Central memory CD8-positive, alpha-beta T cell (primary cell): ENCODE results near the gene NRXN3.
"Not testable (repeated sequence)": the region's sequence is repeated elsewhere in the genome, so short reads cannot be mapped to it uniquely, and the experiment has no call there.

Experiments used
- ATAC-seq: fragments of 150-1000 bp; cut with Tn5 transposase; replicated peaks from 2 replicates; pipeline ENCODE4 v1.10.0; 2022; ENCODE audit warnings: mild to moderate bottlenecking, moderate FRiP score, moderate number of reproducible peaks; ENCODE audit not compliant: poor library complexity, severe bottlenecking; ENCODE audit errors: extremely low read depth
- DNase-seq, 2 donors: peaks; one replicate each; pipeline ENCODE4 v3.0.0; 2021; ENCODE audit warnings: low spot score in 2 of 2
- H3K27ac Mint-ChIP-seq: one replicate; pipeline ENCODE4 v1.8.0; 2022; ENCODE audit warnings: low read depth, mild to moderate bottlenecking, moderate library complexity, mixed read lengths
- H3K27me3 Mint-ChIP-seq: one replicate; pipeline ENCODE4 v1.8.0; 2022; ENCODE audit warnings: mixed read lengths
- H3K36me3 Mint-ChIP-seq: one replicate; pipeline ENCODE4 v1.8.0; 2022; ENCODE audit warnings: mild to moderate bottlenecking, moderate library complexity, mixed read lengths; ENCODE audit not compliant: insufficient read depth
- H3K4me1 Mint-ChIP-seq: one replicate; pipeline ENCODE4 v1.8.0; 2022; ENCODE audit warnings: mixed read lengths
- H3K4me3 Mint-ChIP-seq: one replicate; pipeline ENCODE4 v1.8.0; 2022; ENCODE audit warnings: mild to moderate bottlenecking, moderate library complexity, mixed read lengths
- H3K9me3 Mint-ChIP-seq: one replicate; pipeline ENCODE4 v1.8.0; 2022; ENCODE audit warnings: mixed read lengths

NRXN3 gene

DNA sequence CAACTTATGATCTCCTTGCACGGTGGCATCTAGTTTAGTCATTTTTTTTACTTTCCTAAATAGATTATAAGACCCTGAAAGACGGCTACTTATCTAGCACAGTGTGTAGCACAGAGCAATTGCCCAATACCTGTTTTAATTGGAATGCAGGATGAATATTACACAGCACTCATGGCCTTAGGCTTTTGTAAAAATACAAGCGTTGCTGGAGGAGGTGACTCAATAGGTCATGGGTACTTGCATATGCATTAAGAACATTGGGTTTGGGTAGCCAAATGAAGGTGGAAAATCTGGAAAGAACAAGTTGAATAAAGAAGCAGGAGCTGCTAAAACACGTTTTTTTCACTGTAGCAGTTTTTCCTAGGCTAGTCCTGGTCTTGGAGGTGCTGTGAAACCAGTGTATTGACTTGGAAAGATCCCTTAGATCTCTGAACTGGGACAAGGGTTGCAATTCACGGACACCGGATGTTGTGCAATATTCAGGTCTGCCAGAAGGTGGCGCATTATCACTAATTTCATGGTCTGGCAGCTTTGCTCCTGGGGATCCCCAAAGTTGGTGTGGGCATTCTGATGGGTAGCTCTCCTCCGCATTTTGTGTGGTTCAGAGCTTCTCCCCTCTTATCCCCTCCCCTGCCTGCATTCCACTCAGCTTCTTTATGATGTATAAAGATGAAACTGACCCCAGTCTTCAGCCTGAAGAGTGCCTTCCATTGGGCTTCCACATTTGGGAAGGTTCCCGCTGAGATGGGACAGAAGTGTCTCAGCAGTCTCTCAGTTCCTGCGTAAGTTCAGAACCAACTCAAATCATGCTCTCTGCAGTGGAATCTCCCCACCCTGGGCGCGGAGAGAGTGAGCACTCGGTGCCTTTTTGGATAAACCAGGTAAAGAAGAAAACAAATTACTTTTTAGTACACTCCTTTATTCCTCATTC lies 278.3 kb downstream of the NRXN3 start:
- Mint-ChIP-seq H3K4me1 (no peaks in the 10 kb centered on the region), H3K9me3 (no peaks in the 10 kb centered on the region), H3K36me3 (no peaks in the 10 kb centered on the region), H3K4me3 (no peak overlapping the region), H3K27me3 (no peaks in the 10 kb centered on the region), H3K27ac (no peak overlapping the region)
- ATAC-seq (no peak), DNase-seq (no peak)

DNA sequence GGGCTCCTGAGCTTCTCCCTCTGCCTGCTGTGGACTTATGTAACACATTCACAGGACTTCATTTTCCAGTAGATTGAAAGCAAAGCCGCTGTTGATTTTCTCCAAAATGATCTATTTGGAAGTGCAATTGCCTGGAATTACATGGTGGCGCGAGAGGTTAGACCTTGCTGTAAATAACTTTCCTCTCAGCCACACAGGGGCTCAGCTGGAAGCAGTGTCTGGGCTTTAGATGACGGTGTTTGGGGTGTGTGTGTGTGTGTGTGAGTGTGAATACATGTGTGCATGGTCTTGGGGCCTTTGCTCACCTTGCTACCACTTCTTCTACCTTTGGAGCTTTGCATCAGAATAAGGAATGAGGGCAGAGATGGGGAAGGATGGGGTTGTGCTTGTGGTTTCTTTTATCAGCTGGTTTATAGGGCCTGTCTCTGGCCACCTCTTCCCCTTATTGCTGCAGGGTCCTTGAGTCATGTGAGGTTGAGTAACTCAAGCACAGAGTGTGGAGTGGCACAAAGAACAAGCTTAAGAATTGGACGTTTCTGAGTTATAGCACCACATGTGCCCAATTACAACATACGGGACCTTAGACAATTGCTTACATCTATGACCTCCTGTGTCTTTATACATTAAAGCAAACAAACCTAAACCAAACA lies 280.6 kb downstream of the NRXN3 start:
- DNase-seq (no peak), ATAC-seq (no peak)
- Mint-ChIP-seq H3K27me3 (no peaks in the 10 kb centered on the region), H3K36me3 (no peaks in the 10 kb centered on the region), H3K4me3 (no peak overlapping the region), H3K9me3 (no peaks in the 10 kb centered on the region), H3K4me1 (no peaks in the 10 kb centered on the region), H3K27ac (no peak overlapping the region)

- no peak for DNase-seq
- Mint-ChIP-seq H3K36me3 (no peaks in the 10 kb centered on the region), H3K4me3 (no peak overlapping the region), H3K4me1 (no peaks in the 10 kb centered on the region), H3K27ac (no peak overlapping the region), H3K27me3 (no peaks in the 10 kb centered on the region), H3K9me3 (no peaks in the 10 kb centered on the region)
- ATAC-seq, result no peak
Measured at GRCh38 chr14:78451319-78451695, 281.1 kb downstream of the NRXN3 start.

DNA sequence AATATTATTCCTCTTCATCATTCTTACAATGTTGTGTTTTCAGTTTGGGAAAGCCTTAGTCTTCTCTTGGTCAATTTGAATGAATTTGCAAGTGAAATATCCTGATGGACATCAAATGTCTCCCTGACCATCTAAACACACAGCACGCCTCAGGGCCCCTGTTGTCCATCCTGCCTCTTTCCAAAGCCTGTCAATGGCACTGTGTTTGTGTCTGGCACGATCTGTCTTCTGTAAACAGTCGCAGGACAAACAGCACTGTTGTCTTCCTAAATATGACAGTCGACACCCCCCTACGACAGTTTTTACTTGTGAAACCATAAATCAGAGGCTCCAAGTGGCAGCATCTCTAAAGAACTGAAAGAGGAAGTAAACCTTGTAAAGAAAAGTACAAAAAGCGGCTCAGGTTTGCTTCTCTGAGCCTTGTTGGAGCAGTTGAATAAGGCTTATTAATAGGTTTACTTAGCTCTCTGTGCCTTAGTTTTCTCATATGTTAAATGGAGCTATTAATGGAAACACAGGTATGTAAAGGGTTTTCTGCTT lies 285.8 kb downstream of the NRXN3 start:
- H3K36me3 Mint-ChIP-seq, result no peaks in the 10 kb centered on the region
- DNase-seq, result no peak
- no peak overlapping the region for H3K27ac Mint-ChIP-seq
- no peak overlapping the region for H3K4me3 Mint-ChIP-seq
- H3K27me3 Mint-ChIP-seq, result no peaks in the 10 kb centered on the region
- H3K9me3 Mint-ChIP-seq, result no peaks in the 10 kb centered on the region
- H3K4me1 Mint-ChIP-seq, result no peaks in the 10 kb centered on the region
- ATAC-seq, result no peak

DNA sequence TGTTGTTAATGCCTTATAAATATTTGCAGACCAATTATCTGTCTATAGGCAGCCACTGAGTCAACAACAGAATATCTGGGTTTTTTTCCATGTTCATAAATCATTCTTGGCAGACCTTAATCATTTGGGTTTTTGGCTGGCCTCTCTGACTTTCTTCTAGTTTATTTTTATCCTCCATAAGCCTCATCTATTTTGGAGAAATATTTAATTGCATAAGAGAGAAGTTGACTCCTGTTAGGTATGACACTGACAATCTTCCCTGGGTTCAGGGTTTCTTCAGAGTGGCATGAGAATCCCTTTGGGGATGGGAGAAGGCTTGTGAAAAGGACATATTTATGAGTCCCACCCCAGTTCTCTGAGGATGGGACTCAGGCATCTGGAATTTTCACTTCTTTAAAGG lies 299.8 kb downstream of the NRXN3 start:
- Mint-ChIP-seq H3K9me3 (peaks cover 5% of the 10 kb centered on the region), H3K4me1 (no peaks in the 10 kb centered on the region), H3K36me3 (no peaks in the 10 kb centered on the region), H3K4me3 (no peak overlapping the region), H3K27me3 (no peaks in the 10 kb centered on the region), H3K27ac (no peak overlapping the region)
- no peak for DNase-seq
- ATAC-seq, result no peak

DNA sequence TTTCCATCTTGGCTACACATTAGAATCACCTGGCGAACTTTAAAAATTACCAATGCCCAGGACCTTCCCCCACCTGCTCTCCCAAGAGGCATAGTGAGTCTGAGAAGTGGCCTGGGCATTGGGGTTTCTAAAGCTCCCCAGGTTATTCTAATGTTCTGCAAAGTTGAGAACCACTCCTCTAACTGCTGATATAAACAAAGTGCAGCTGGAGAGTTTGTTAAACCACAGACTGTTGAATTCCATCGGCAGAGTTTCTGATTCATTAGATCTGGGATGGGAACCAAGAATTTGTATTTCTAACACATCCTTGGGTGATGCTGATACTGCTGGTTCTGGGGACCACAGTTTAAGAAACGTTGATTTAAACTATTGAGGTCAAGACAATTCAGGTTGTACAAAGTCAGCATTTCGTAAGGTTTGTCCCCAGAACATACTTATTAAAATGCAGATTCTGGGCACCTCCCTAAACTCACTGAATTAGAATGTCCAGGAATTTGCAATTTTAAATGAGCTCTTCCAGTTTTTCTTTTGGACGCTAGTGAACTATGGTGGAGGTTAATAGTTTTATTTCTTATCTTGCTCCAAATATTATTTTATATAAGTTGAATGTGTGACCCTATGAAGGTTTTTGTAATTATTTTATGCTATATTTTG lies 309.1 kb downstream of the NRXN3 start:
- Mint-ChIP-seq H3K9me3 (no peaks in the 10 kb centered on the region), H3K27me3 (no peaks in the 10 kb centered on the region), H3K36me3 (no peaks in the 10 kb centered on the region), H3K4me3 (no peak overlapping the region), H3K27ac (no peak overlapping the region), H3K4me1 (no peaks in the 10 kb centered on the region)
- DNase-seq (no peak), ATAC-seq (no peak)

- Mint-ChIP-seq H3K4me1 (no peaks in the 10 kb centered on the region), H3K27me3 (no peaks in the 10 kb centered on the region)
Measured at GRCh38 chr14:78484028-78484427, 313.9 kb downstream of the NRXN3 start.

DNA sequence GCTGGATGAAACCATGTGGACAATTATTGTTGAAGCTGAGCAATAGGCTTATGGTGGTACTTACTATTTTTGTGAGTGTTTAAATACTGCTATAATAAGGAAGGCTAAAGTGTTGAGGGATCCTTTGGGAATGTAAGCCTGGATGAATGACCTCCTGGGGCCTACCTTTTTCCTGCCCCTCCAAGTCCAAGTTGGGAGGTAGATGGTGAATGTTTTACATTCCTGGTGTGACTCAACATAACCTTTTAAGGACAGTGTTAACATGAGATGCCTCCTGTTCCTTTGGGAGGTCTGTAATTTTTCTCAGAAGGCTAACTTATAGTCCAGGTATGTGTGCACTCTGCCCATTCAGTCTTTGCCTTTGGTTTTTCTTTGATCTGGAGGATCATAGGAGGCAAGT lies 315.9 kb downstream of the NRXN3 start:
- no peak overlapping the region for H3K4me3 Mint-ChIP-seq

More at GRCh38 chr14:78484028-78484427, 313.9 kb downstream of the NRXN3 start:
- Mint-ChIP-seq H3K27ac (no peak overlapping the region), H3K4me3 (no peak overlapping the region), H3K36me3 (no peaks in the 10 kb centered on the region), H3K9me3 (no peaks in the 10 kb centered on the region)
- ATAC-seq (no peak), DNase-seq (no peak)

GRCh38 chr14:78486621-78487020 lies 316.4 kb downstream of the NRXN3 start:
- H3K36me3 Mint-ChIP-seq, result no peaks in the 10 kb centered on the region
- no peaks in the 10 kb centered on the region for H3K4me1 Mint-ChIP-seq
- H3K27me3 Mint-ChIP-seq, result no peaks in the 10 kb centered on the region
- no peak for DNase-seq
- no peaks in the 10 kb centered on the region for H3K9me3 Mint-ChIP-seq
- no peak for ATAC-seq
- no peak overlapping the region for H3K4me3 Mint-ChIP-seq
- no peak overlapping the region for H3K27ac Mint-ChIP-seq

More for the DNA sequence above, 315.9 kb downstream of the NRXN3 start:
- Mint-ChIP-seq H3K27me3 (no peaks in the 10 kb centered on the region), H3K27ac (no peak overlapping the region), H3K9me3 (no peaks in the 10 kb centered on the region), H3K36me3 (no peaks in the 10 kb centered on the region), H3K4me1 (no peaks in the 10 kb centered on the region)
- DNase-seq, result no peak
- no peak for ATAC-seq

DNA sequence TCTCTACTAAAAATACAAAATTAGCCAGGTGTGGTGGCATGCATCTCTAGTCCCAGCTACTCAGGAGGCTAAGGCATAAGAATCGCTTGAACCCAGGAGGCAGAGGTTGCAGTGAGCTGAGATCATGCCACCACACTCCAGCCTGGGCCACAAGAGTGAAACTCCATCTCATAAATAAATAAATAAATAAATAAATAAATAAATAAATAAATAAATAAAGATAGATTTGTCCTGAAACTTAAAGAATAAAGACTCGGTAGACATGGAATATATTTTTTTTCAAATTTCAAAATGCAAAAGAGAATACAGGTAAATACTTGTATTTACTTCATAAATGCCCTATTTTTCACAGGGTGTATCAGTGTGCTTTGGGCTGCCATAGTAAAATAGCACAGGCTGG lies 317.4 kb downstream of the NRXN3 start:
- not testable (repeated sequence) for DNase-seq, H3K27ac Mint-ChIP-seq, H3K36me3 Mint-ChIP-seq, H3K9me3 Mint-ChIP-seq, ATAC-seq, H3K27me3 Mint-ChIP-seq, H3K4me3 Mint-ChIP-seq, H3K4me1 Mint-ChIP-seq

DNA sequence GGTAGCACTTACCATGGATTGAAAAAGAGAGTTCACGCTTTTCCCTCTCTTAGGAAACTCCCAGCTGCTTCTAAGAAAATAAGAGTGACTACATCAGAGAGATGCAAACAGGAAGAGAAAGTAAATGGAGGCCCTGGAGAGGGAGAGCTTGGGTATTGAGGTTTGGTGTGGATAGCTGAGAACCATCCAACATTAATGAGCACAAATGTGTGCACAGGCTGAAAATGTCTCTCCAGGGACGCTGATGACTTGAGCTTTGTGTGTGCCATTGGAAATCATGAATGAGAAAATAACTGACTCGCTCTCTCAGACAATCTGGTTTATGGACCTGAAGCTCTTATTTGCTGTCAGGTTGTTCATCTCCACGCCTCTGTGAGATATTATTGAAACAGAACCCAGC lies 318.8 kb downstream of the NRXN3 start:
- Mint-ChIP-seq H3K27ac (no peak overlapping the region), H3K36me3 (no peaks in the 10 kb centered on the region), H3K9me3 (no peaks in the 10 kb centered on the region), H3K4me3 (no peak overlapping the region), H3K27me3 (no peaks in the 10 kb centered on the region), H3K4me1 (no peaks in the 10 kb centered on the region)
- DNase-seq, result no peak
- ATAC-seq, result no peak

- Mint-ChIP-seq H3K27ac (no peak overlapping the region), H3K4me1 (no peaks in the 10 kb centered on the region), H3K4me3 (no peak overlapping the region), H3K36me3 (no peaks in the 10 kb centered on the region), H3K27me3 (no peaks in the 10 kb centered on the region), H3K9me3 (no peaks in the 10 kb centered on the region)
- no peak for DNase-seq
- no peak for ATAC-seq
Measured at GRCh38 chr14:78491048-78491447, 320.9 kb downstream of the NRXN3 start.
